HG02571 (cell line): ENCODE results near the gene BMP7.

Experiments
- ATAC-seq: cut with Tn5 transposase; IDR thresholded peaks from one replicate; pipeline ENCODE4 v1.9.1; 2021; ENCODE audit warnings: mild to moderate bottlenecking, moderate library complexity; ENCODE audit not compliant: unreplicated experiment

The BMP7 gene

GRCh38 chr20:57156011-57156729 is 110.3 kb downstream of the BMP7 start:
- ATAC-seq = no peak

- ATAC-seq = no peak
These were observed 111.0 kb downstream of the BMP7 start for GRCh38 chr20:57155415-57155814.

DNA sequence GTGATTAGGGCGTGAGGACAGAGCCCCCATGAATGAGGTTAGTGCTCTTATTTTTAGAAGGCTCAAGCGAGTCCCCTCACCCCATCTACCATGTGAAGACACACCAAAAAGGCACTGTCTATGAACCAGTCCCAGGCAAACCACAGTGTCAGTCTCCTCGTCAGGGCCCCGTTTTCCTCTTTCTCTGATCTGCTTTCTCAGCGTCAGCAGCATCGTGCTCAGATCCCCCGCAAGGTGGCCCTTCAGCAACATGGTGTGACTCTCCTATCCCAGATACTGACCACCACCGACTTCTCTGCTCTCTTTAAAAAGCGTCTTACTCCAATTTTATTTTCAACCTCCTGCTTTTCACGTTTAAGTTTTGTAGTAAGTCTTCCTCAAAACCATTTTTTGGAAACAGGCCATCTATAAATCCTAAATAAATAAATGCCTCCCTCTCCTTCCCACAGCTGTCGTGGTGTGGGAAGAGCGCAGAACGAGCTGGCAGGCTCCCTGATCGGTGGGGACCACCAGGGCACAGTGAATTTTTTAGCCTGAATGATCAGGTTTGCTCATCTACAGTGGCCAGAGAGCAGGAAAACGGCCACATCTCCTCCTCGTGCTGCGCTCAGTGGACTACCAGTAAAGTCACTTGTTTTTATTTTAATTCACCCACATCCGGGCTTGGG is 113.1 kb downstream of the BMP7 start:
- ATAC-seq = no peak

DNA sequence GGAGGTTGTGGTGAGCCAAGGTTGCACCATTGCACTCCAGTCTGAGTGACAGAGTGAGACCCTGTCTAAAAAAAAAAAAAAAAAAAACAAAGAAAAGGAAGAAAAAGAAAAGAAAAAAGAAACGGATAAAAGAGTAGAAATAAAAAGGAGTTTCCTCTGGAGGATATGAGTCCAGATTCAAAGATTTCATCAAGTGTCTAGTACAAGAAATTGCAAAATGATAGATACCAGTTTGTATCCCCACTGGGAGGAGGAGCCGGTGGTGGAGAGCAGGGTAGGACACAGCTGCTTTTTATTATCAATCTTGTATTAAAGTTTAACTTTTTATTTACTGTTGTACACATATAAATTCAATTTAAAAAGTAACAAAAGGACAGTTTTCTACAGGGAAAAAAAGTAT is 113.9 kb downstream of the BMP7 start:
- ATAC-seq = no peak

DNA sequence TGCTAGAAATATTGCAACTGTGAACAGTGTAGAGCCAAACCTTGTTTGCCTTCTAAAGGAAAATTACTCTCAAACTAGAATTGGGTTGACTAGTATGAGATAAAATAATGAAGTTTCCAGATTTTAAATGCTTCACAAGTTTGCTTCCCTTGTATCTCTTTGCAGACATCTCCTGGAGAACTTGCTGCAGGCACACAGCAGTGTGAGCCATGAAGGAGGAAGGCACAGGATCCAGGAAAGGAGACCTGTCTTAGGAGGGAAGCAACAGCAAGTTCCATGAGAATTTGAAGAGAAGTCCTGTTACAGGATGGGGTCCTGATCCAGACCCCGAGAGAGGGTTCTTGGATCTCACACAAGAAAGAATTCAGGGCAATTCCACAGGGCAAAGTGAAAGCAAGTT is 115.9 kb downstream of the BMP7 start:
- no peak for ATAC-seq

- no peak for ATAC-seq
These were observed 118.2 kb downstream of the BMP7 start for GRCh38 chr20:57148263-57148662.

GRCh38 chr20:57147185-57147584 is 119.3 kb downstream of the BMP7 start:
- ATAC-seq = no peak

GRCh38 chr20:57146155-57146554 is 120.3 kb downstream of the BMP7 start:
- no peak for ATAC-seq

GRCh38 chr20:57145089-57145631 is 121.3 kb downstream of the BMP7 start:
- ATAC-seq = no peak

- no peak for ATAC-seq
These were observed 123.3 kb downstream of the BMP7 start for GRCh38 chr20:57143173-57143572.

DNA sequence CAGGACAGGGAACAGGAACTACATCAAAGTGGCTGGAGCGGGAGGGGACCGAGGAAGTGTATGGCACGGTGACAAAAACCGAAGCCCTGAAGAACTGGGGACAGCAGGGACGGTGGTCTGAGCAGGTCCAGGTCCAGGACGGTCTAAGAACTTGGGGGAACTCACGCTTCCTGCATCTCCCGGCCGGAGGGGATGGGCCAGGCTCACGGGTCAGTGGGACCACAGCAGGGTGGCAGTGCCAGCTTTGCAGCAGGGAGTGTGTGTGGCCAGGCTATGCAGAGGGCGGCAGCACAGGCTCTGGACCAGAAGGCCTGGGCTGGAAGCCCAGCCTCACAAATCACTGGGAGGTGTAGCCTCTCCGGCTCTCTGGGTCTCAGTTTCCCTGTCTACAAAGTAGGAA is 123.8 kb downstream of the BMP7 start:
- ATAC-seq = no peak

DNA sequence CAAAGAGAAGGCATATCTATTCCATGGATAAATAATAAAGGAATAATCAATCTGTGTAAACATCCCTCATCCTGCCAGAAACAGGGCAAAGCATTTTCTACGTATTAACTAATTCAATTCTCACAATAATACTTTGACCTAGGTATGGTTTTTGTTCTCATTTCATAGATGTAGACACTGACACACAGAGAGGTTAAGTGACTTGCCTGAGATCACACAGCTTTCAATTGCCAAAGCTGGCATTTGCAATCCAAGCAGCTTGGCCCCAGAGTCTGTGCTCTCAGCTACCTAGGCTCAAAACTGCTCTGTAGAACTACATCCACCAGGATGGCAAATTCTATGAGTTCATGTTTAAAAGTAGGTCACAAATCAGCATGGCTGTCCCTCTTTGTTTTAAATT is 124.9 kb downstream of the BMP7 start:
- no peak for ATAC-seq

DNA sequence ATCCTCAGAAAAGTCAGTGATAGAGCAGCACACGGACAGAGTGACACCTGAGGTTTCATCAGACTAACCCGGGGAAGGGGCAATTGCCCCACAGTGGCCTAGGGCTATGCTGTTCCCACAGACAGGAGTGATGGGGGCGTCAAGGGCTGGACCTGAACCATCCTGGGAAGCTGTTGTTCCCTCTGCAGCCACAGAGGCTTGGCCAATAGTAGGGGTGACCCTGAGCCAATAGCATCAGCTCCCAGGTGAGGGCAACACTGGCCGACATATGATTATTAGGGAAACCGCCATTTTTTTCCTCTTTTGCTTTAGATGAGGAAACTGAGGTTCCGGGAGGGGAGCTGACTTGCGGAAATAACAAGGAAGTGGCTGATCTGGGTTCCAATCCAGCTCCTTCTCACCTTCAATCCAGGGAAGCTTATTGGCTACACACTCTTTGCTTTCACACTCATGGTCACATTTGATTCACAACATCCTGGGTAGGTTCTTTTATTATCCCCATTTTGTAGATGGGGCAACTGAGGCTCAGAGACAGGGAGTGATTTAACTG is 126.0 kb downstream of the BMP7 start:
- no peak for ATAC-seq

DNA sequence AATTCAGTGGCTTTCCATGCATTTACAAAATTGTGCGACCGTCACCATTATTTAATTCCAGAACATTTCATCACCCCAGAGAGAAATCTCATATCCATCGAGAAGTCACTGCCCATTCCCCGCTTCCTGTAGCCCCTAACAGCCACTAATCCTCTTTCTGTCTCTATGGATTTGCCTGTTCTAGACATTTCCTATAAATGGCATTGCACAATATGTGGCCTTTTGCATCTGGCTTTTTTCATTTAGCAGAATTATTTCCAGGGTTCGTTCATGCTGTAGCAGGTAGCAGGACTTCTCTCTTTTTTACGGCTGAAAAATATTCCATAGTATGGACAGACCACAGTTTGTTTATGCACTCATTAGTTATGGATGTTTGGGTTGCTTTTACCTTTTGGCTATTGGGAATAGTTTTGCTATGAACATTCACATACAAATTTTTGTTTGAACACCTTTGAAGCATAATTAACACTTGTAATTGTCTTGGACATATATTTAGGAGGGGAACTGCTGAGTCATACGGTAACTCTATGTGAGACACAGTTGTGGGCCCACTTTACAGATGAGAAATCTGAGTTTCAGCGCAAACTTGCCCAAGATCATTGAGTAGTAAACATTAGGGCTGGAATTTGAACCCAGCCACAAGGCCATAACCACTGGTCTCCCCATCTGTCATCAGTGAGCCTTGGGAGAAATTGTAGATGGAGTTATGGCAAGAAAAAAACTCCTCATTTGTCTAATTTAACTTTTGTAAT is 126.9 kb downstream of the BMP7 start:
- ATAC-seq = no peak

- no peak for ATAC-seq
These were observed 128.0 kb downstream of the BMP7 start for GRCh38 chr20:57138198-57138995.

DNA sequence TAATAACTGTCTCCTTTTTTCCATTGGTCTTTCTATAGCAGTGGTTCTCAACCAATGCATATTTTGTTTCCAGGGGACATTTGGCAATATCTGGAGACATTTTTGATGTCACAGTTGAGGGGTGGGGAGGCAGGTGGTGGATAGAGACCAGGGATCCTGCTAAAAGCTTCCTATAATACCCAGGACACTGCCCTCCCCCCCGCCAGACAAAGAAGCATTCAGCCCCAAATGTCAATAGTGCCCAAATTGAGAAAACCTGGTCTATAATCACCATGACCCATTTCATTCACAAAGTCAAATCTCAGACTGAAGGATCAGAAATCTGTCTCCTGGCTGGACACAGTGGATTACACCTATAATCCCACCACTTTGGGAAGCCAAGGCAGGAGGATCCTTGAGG is 128.8 kb downstream of the BMP7 start:
- ATAC-seq = no peak

GRCh38 chr20:57136734-57137133 is 129.7 kb downstream of the BMP7 start:
- ATAC-seq = no peak

GRCh38 chr20:57135875-57136274 is 130.6 kb downstream of the BMP7 start:
- no peak for ATAC-seq

GRCh38 chr20:57134804-57135203 is 131.6 kb downstream of the BMP7 start:
- ATAC-seq = no peak

- ATAC-seq = no peak
These were observed 132.4 kb downstream of the BMP7 start for GRCh38 chr20:57133926-57134650.
